Activated CD8-positive, alpha-beta T cell treated with anti-CD3 and anti-CD28 coated beads for 36 hours (primary cell): ENCODE measurements around the gene SSR3. TPM values are rescaled to one million over a fixed set of nuclear protein-coding genes. Genes with fewer than 3 reads are reported as not detected.

ENCODE experiments used
- ATAC-seq: fragments of 200-7000 bp; cut with Tn5 transposase; one replicate; pipeline ENCODE4 v1.10.0; 2021; ENCODE audit warnings: mild to moderate bottlenecking, moderate library complexity
- CTCF ChIA-PET: fragments of 350-600 bp; sonication (Branson Sonifier 250); formaldehyde crosslinking; loops from one replicate; lab custom pipeline; 2021; ENCODE audit warnings: antibody characterized with exemption; lab: Charles Lee
- POLR2A ChIA-PET: fragments of 350-600 bp; sonication (Branson Sonifier 250); formaldehyde crosslinking; loops from one replicate; lab custom pipeline; 2021; ENCODE audit warnings: antibody characterized with exemption; lab: Charles Lee
- DNase-seq: peaks from one replicate; pipeline ENCODE4 v3.0.0-alpha.2; 2020
- H3K27ac Mint-ChIP-seq: one replicate; pipeline ENCODE4 v1.8.0; 2021; ENCODE audit warnings: mild to moderate bottlenecking, mixed read lengths
- H3K27me3 Mint-ChIP-seq: one replicate; pipeline ENCODE4 v1.8.0; 2021; ENCODE audit warnings: mixed read lengths
- H3K36me3 Mint-ChIP-seq: one replicate; pipeline ENCODE4 v1.8.0; 2021; ENCODE audit warnings: low read depth, mixed read lengths
- H3K4me1 Mint-ChIP-seq: one replicate; pipeline ENCODE4 v1.8.0; 2021; ENCODE audit warnings: low read depth, mixed read lengths
- H3K4me3 Mint-ChIP-seq: one replicate; pipeline ENCODE4 v1.8.0; 2021; ENCODE audit warnings: mild to moderate bottlenecking, moderate library complexity, mixed read lengths
- H3K9me3 Mint-ChIP-seq: one replicate; pipeline ENCODE4 v1.8.0; 2021; ENCODE audit warnings: mixed read lengths
- CTCF ChIP-seq: fragments of 200-600 bp; IDR thresholded peaks from one replicate; pipeline ENCODE4 v1.8.0; 2022; ENCODE audit warnings: antibody characterized with exemption, mild to moderate bottlenecking
- intact Hi-C: fragments of 100-400 bp; cut with micrococcal nuclease; formaldehyde crosslinking; loops from one replicate; pipeline ENCODE4 v1.10.0; 2022
- total RNA-seq, 2 experiments: library from RNA; stranded (reverse); gene quantifications; one replicate each; pipeline ENCODE4 v1.2.3, GENCODE V29; 2021

The SSR3 gene
- total RNA-seq, 2 experiments from 2014 or later = 175 TPM

- H3K9me3 Mint-ChIP-seq = no peaks in the 10 kb centered on the region
- peaks cover 51% of the 10 kb centered on the region for H3K36me3 Mint-ChIP-seq
- DNase-seq = no peak
- CTCF ChIA-PET = interaction anchor here (0.7 to 4.0 kb wide), 10 partner anchors 9 to 392 kb away, joined by 3 to 20 read pairs (median 3); partner anchors contain the start of gene SSR3
- intact Hi-C loops = no loop called here
- no peak overlapping the region for H3K27ac Mint-ChIP-seq
- H3K27me3 Mint-ChIP-seq = no peaks in the 10 kb centered on the region
- POLR2A ChIA-PET = no interaction called here
- no peak for TF ChIP-seq CTCF
- H3K4me1 Mint-ChIP-seq = peaks cover 18% of the 10 kb centered on the region
- H3K4me3 Mint-ChIP-seq = no peak overlapping the region
- ATAC-seq = no peak
These were observed 12.5 kb downstream of the SSR3 start for GRCh38 chr3:156542101-156543042.

GRCh38 chr3:156539802-156540201 lies 15.1 kb downstream of the SSR3 start:
- ChIA-PET POLR2A (no interaction called here), CTCF (interaction anchor here (0.6 to 1.7 kb wide), 4 partner anchors 9 to 133 kb away, joined by 3 to 5 read pairs (median 3); no protein-coding TSS in a partner anchor)
- TF ChIP-seq CTCF = no peak
- DNase-seq (no peak), ATAC-seq (no peak)
- Mint-ChIP-seq H3K4me3 (no peak overlapping the region), H3K27me3 (no peaks in the 10 kb centered on the region), H3K9me3 (no peaks in the 10 kb centered on the region), H3K27ac (no peak overlapping the region), H3K36me3 (peaks cover 28% of the 10 kb centered on the region), H3K4me1 (peaks cover 7% of the 10 kb centered on the region)
- intact Hi-C loops = no loop called here

DNA sequence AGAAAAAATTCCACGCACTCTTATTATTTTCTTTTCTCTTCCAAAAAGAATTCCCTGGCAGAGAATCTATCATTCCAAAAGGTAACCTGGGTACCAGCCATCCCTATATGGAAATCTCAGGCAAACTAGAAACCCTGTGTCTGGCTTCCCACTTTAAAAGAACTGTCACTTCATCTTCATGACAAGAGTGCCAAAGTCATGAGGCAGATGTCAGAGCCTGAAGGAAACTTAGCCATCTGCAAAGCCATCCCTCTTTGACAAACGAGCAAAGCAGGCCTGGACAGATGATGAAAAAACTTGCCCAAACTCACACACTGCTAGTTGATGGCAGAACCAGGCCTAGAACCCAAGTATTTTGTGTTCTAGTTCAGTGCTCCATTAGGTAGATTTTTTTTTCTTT lies 15.9 kb downstream of the SSR3 start:
- DNase-seq = no peak
- POLR2A ChIA-PET = no interaction called here
- Mint-ChIP-seq H3K9me3 (no peaks in the 10 kb centered on the region), H3K27ac (no peak overlapping the region), H3K27me3 (no peaks in the 10 kb centered on the region), H3K4me1 (peaks cover 7% of the 10 kb centered on the region), H3K4me3 (no peak overlapping the region), H3K36me3 (peaks cover 26% of the 10 kb centered on the region)
- intact Hi-C loops = no loop called here
- TF ChIP-seq CTCF = no peak
- ATAC-seq = no peak
- CTCF ChIA-PET = interaction anchor here (1.0 to 1.7 kb wide), 4 partner anchors 10 to 134 kb away, joined by 3 to 5 read pairs (median 4); no protein-coding TSS in a partner anchor

DNA sequence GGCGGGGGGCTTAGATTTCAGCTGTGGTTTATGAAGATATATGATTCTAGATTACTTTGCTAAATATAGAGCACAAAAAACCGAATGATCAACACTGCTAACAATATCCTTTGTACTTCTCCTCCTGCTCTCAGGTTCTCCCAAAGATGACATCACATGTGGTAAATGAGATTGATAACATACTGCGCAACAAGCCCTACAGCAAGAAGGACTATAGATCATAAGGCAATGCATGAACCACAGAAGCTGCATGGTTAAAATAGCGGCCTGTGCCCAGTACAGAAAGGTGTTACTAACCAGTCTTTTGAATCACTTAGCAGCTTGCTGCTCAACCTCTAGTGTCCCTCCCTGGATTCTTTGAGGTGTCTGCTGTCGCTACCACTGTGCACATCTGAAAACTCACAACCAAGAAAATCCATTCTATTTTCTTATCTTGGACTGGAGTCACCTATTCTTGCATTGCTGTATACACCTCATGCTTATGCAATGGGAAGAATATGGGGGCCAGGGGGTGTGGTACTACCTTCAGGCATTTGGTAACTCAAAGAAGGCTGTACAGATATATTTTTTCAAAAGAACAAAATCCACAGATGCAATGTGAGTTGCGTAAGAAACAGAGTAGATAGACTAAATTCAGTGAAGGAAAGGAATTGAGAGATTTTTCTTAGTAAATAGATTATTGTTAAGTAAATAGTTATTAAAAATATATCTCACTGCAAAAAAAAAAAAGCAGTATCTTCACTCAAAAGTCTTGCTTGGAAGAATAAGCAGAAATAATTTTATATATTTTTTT lies 18.2 kb downstream of the SSR3 start:
- no peak for TF ChIP-seq CTCF
- POLR2A ChIA-PET = interaction anchor here (0.9 kb wide), 1 partner anchor 11 kb away, joined by 3 read pairs; no protein-coding TSS in a partner anchor
- no peaks in the 10 kb centered on the region for H3K9me3 Mint-ChIP-seq
- H3K4me3 Mint-ChIP-seq = no peak overlapping the region
- H3K36me3 Mint-ChIP-seq = peaks cover 16% of the 10 kb centered on the region
- no peak overlapping the region for H3K27ac Mint-ChIP-seq
- H3K27me3 Mint-ChIP-seq = no peaks in the 10 kb centered on the region
- ATAC-seq (no peak), DNase-seq (no peak)
- CTCF ChIA-PET = no interaction called here
- intact Hi-C loops = no loop called here
- H3K4me1 Mint-ChIP-seq = peaks cover 7% of the 10 kb centered on the region
